IPS-18a (cell line): ENCODE measurements around the gene MEGF9.

Experiments used
- H3K27ac ChIP-seq: one replicate; pipeline ENCODE4 v1.5.1; 2013; ENCODE audit warnings: low read length
- H3K27me3 ChIP-seq: one replicate; pipeline ENCODE4 v1.6.1; 2013; ENCODE audit warnings: mild to moderate bottlenecking, low read length; ENCODE audit not compliant: control insufficient read depth, insufficient read depth
- H3K36me3 ChIP-seq: one replicate; pipeline ENCODE4 v1.6.1; 2013; ENCODE audit warnings: low read depth, low read length; ENCODE audit not compliant: control insufficient read depth
- H3K4me1 ChIP-seq: one replicate; pipeline ENCODE4 v1.6.1; 2013; ENCODE audit warnings: low read depth, low read length; ENCODE audit not compliant: control insufficient read depth
- H3K4me3 ChIP-seq: one replicate; pipeline ENCODE4 v1.5.1; 2013; ENCODE audit warnings: low read length
- H3K9ac ChIP-seq: one replicate; pipeline ENCODE4 v1.6.1; 2013; ENCODE audit warnings: mild to moderate bottlenecking, low read length, moderate library complexity
- H3K9me3 ChIP-seq: one replicate; pipeline ENCODE4 v1.6.1; 2013; ENCODE audit warnings: low read depth, low read length; ENCODE audit not compliant: control insufficient read depth

MEGF9 gene

DNA sequence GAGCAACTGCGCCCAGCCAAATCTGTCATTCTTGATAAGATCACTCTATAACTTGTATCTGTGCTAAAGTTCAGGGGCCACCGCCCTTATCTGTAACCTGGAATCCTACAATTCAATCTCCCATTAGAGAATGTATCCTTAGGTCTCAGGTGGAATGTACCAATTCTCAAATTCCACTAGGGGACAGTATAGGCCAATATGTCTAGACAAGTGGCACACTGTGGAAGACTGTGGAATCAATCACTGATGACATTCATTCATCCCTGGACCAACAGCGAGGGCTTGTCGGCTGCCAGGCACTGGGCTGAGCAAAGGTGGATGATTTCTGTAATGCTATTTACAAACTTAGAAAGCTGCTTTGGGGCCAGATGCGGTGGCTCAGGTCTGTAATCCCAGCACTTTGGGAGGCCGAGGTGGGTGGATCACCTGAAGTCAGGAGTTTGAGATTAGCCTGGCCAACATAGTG is 28.7 kb upstream of the MEGF9 start:
- no peaks in the 10 kb centered on the region for H3K4me1 ChIP-seq
- H3K4me3 ChIP-seq: no peak overlapping the region
- H3K27ac ChIP-seq: no peak overlapping the region
- no peaks in the 10 kb centered on the region for H3K27me3 ChIP-seq
- H3K9me3 ChIP-seq: no peaks in the 10 kb centered on the region
- no peaks in the 10 kb centered on the region for H3K36me3 ChIP-seq
- H3K9ac ChIP-seq: no peak overlapping the region

DNA sequence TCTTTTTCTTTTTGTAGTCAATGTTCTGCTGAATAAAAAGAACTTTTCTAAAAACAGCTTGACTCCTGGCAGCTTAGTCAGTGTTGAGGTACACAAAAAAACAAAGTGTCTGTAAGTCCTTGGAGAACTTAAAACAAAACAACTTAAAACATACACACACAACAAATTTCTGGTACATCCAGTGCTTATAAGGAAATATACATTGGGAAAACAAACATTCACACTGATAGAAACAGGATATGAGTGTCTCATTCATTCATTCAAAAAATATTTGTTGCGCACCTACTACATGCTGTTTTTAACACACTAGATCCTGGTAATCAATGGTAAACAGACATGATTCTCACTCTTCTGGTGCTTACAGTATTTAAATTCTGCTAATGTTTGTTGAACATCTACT is 27.4 kb upstream of the MEGF9 start:
- Histone ChIP-seq H3K4me3 (no peak overlapping the region), H3K4me1 (no peaks in the 10 kb centered on the region), H3K27me3 (no peaks in the 10 kb centered on the region), H3K27ac (no peak overlapping the region), H3K9me3 (no peaks in the 10 kb centered on the region), H3K9ac (no peak overlapping the region), H3K36me3 (no peaks in the 10 kb centered on the region)

DNA sequence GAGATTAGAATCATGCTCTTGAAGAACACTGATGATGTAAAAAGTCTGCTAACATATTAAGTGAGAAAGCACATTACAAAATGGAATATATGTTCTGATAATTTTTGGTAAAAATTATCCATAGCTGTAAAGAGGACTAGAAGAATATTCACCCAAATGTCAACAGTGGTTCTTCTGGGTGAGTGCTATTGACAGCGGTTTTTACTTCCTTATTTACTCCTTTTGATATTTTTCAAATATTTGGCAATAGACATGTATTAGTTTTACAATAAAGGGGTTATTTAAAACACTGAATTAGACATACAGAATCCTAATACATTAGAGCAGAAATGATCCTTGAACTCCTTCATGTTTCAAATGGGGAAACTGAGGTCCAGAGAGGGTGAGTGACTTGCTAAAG is 26.9 kb upstream of the MEGF9 start:
- Histone ChIP-seq H3K36me3 (no peaks in the 10 kb centered on the region), H3K9ac (no peak overlapping the region), H3K27me3 (no peaks in the 10 kb centered on the region), H3K4me1 (no peaks in the 10 kb centered on the region), H3K9me3 (no peaks in the 10 kb centered on the region), H3K4me3 (no peak overlapping the region), H3K27ac (no peak overlapping the region)

DNA sequence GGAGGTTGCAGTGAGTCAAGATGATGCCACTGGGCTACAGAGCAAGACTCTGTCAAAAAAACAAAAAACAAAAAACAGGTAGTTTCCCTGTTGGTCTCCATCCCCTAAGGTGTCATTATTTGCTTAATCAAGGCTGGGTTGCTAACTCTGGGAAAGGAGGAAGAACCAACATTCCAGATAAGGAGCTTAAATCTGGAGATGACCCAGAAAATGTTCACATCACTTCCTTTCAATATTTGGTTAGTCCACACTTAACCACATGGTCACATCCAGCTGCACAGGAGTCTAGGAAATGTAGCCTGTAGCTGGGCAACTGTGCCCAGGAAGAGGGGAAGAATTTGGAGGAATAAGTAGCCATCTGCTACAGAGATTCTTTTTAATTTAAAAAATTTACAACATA is 25.9 kb upstream of the MEGF9 start:
- Histone ChIP-seq H3K4me3 (no peak overlapping the region), H3K27me3 (no peaks in the 10 kb centered on the region), H3K9ac (no peak overlapping the region), H3K27ac (no peak overlapping the region), H3K4me1 (no peaks in the 10 kb centered on the region), H3K9me3 (no peaks in the 10 kb centered on the region), H3K36me3 (no peaks in the 10 kb centered on the region)

DNA sequence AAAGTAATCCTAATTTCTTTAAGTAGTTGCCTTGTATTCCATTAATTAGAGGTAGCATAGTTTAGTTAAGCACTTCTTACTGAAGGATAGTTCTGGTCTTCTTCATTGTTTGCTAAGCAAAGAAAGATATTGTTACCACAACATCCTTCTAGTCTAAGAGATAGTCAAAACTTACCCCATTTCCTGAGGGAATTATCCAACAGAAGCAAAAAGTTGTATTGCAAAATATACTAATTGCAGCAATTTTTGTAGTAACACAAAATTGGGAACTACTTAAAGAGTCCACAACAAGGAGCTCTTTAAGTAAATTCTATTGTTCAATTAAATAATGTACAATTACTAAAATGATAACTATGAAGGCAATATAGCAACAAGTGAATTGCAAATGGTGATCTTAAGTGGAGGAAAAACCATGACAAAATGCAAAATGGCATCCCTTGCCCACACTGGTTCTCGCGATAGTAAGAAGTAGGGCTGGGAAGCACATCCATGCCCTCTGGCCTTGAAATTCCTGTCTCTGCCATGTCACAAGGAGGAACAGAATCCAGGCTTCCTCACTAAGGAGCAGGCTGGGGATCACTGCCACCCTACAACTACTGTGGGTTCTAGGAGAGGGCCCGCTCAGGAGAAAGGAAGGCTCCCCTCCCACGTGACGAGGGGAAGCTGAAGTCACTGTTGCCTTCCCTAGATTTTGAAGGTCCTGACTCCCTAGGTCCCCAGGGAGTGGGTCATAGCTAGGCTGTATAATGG is 23.3 kb upstream of the MEGF9 start:
- H3K9me3 ChIP-seq: no peaks in the 10 kb centered on the region
- H3K27me3 ChIP-seq: no peaks in the 10 kb centered on the region
- H3K36me3 ChIP-seq: no peaks in the 10 kb centered on the region
- no peak overlapping the region for H3K4me3 ChIP-seq
- H3K4me1 ChIP-seq: no peaks in the 10 kb centered on the region
- no peak overlapping the region for H3K27ac ChIP-seq
- no peak overlapping the region for H3K9ac ChIP-seq

DNA sequence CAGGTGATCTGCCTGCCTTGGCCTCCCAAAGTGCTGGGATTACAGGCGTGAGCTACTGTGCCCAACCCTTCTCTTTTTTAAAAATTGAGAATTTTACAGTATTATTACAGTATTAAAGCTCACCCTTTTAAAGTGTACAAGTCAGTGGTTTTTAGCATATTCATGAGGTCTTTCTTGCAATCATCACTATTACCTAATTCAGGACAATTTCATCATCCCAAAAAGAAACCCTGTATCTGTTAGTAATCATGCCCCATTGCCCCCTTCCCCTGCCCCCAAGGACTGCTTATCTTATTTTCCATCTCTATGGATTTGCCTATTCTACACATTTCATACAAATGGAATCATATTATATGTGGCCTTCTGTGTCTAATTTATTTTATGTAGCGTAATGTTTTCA is 22.6 kb upstream of the MEGF9 start:
- Histone ChIP-seq H3K36me3 (no peaks in the 10 kb centered on the region), H3K4me1 (no peaks in the 10 kb centered on the region), H3K9ac (no peak overlapping the region), H3K27ac (no peak overlapping the region), H3K27me3 (no peaks in the 10 kb centered on the region), H3K4me3 (no peak overlapping the region), H3K9me3 (no peaks in the 10 kb centered on the region)

DNA sequence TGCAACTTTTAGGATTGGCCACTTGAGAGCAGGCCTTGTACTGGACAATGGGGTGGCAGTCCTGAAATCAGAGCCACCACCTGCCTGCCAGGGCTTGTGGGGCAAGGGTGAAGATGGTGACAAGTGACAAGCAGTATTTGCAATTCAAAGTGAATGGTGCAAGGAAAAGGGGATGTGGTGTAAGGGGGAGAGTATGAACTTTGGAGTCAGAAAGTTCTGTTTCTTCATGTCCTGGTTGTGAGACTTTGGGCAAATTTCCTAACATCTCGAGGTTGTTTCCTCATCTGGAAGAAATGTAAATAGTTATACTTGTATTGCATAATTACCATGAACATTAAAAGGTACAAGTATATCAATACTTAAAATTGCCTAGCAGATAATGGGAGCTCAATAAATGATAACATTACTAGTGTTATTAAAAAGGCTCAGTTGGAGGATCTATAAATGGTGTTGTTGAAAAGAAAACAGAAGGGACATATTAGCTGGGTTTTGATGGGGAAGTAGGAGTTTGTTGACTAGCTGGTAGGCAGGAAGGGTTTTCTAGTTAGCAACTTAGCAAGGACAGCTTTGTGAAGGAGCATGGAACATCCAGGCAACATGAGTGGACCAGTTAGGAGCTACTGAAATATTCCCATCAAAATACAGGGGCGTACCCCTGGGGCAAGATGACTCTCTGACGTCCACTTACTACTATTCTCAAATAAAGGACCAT is 21.3 kb upstream of the MEGF9 start:
- Histone ChIP-seq H3K4me1 (no peaks in the 10 kb centered on the region), H3K27ac (no peak overlapping the region), H3K27me3 (no peaks in the 10 kb centered on the region), H3K9me3 (no peaks in the 10 kb centered on the region), H3K4me3 (no peak overlapping the region), H3K9ac (no peak overlapping the region), H3K36me3 (no peaks in the 10 kb centered on the region)

DNA sequence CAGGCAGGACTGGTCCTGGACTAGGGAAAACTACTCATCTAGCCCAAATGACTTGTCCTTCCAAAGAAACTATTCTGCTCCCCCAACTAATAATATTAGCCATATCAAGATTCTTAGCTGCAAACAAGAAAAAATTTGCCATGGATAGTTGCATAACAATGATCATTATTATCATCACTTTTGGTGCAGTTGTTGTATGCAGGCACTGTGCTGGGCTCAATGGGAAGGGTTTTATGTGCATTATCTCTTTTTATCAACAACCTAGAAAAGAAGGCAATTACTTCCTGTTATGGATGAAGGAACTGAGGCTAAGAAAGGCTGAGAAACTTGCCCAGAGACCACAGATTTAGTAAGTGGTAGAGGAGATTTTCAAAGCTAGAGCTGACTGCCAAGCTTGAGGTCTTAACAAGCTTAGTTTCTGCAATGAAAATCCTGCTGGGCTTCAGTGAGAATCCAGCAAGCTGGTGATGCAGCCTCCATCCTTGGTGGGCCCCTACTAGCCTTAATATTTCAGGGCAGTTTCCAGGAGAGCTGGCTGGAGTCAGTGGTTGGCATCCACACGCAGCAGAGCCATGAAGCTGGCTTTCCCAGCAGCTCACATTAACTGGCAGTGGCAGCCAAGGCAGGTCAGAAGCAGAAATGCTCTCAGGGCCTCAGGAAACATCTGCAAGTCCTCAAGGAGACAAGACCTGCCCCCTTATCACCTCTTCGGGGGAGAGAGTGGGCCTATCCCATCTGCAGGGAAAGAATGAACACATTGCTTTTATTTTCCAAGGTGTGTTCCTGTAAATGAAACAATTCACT is 20.5 kb upstream of the MEGF9 start:
- no peaks in the 10 kb centered on the region for H3K27me3 ChIP-seq
- H3K9ac ChIP-seq: no peak overlapping the region
- no peaks in the 10 kb centered on the region for H3K36me3 ChIP-seq
- H3K4me3 ChIP-seq: no peak overlapping the region
- no peaks in the 10 kb centered on the region for H3K9me3 ChIP-seq
- no peaks in the 10 kb centered on the region for H3K4me1 ChIP-seq
- no peak overlapping the region for H3K27ac ChIP-seq

DNA sequence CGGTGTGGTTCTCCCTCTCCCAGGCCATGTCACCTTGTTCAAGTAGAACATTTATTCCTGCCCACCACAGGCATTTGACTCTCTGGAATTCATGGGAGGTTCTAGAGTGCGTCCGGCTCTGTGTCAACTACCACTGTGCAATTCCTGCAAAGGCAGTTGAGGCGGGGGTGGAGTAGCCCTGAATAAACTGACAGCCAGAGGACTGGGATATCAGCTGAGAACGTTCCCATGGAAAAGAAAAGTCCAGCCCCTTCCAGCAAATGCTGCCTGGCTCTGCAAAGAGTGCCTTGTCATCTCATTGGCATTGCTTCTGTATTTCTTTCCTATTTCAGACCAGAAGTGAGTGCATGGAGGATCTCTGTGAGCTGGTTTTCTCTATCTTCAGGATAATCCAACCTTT is 18.9 kb upstream of the MEGF9 start:
- Histone ChIP-seq H3K4me3 (no peak overlapping the region), H3K9ac (no peak overlapping the region), H3K9me3 (no peaks in the 10 kb centered on the region), H3K36me3 (no peaks in the 10 kb centered on the region), H3K4me1 (no peaks in the 10 kb centered on the region), H3K27ac (no peak overlapping the region), H3K27me3 (no peaks in the 10 kb centered on the region)

DNA sequence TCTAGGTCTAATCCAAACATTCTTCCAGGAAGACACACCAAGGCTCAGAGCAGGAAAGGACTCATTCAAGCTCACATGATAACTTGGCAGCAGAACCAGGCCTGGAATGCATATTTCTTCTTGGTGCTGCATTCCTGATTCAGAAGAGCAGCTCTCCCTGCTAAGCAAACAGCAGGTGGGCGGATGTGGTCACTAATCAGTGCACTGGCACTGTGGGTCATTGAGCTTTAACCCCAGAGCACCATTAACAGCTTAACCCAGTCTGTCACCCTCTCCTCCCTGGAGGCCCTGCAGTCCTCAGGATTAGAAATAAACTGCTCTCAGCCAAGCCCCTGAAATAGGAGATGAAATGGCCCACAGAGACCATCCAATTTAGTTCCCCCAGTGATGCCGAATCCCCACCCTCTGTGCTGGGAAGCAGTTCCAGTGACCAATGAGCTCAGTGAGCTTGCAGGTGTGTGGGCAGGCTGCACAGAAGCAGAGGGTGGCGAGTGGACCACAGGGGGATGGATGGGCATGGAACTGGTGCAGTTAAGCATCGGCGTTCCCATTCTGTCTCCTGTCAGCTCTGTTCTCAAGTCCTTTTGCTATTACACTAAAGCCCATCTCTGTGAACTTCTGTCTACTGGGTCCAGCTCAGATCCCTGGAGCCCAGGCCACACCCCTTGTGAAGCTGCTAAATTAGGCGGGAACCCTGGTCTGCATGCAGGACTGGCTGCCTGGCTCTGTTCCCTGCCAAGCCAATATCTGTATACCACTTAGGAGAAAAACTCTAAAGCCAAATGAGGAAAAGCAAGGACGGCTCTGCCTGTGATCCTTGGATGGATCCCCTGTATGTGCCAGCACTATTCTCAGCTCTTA is 16.6 kb upstream of the MEGF9 start:
- no peak overlapping the region for H3K9ac ChIP-seq
- no peak overlapping the region for H3K27ac ChIP-seq
- H3K4me1 ChIP-seq: no peaks in the 10 kb centered on the region
- H3K9me3 ChIP-seq: no peaks in the 10 kb centered on the region
- no peaks in the 10 kb centered on the region for H3K36me3 ChIP-seq
- no peak overlapping the region for H3K4me3 ChIP-seq
- no peaks in the 10 kb centered on the region for H3K27me3 ChIP-seq

DNA sequence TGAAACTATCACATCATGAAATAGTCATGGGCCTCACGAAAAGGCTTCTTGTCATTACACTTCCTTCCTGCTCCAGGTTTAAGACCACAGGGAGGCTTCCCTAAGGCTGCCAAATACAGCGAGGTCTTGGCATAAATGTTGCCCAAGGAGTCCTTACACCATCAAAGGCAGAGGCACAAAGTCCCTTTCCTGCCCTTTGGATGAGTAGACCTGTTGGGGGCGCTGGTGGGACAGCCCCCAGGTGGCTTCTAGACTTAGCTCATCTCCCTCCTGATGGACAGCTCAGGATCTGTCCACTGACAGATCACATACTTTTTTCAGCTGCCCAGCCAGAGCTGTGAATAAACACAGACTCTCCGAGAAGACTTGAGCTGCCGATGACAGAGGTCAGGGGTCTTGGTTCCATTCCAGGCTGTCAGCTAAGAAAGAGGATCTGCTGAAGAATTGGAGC is 15.5 kb upstream of the MEGF9 start:
- Histone ChIP-seq H3K9ac (no peak overlapping the region), H3K27ac (no peak overlapping the region)

More for the DNA sequence above, 15.5 kb upstream of the MEGF9 start:
- Histone ChIP-seq H3K4me3 (no peak overlapping the region), H3K9me3 (no peaks in the 10 kb centered on the region), H3K36me3 (no peaks in the 10 kb centered on the region), H3K27me3 (no peaks in the 10 kb centered on the region), H3K4me1 (no peaks in the 10 kb centered on the region)
